SK-N-MC (cell line): ENCODE results near the gene SEMA4D.

ENCODE experiments used
- EZH2 ChIP-seq: fragments of 200-600 bp; sonication (generic); IDR thresholded peaks from one replicate; pipeline ENCODE4 v1.6.1; 2017; ENCODE audit warnings: antibody characterized with exemption
- POLR2AphosphoS5 ChIP-seq: IDR thresholded peaks from 2 replicates; pipeline ENCODE4 v1.6.1; 2012; ENCODE audit warnings: mild to moderate bottlenecking, low read depth, low read length, borderline replicate concordance

GRCh38 chr9:89347651-89348050 lies 150.3 kb downstream of the SEMA4D start:
- TF ChIP-seq EZH2, result no peak
- no peak for TF ChIP-seq POLR2AphosphoS5
